ENCODE measurements around the gene FNDC8.

GRCh38 chr17:35163886-35164285, 42.5 kb downstream of the FNDC8 start:
- no peak for TF ChIP-seq CTCF (IDR thresholded peaks at IDR 0.05)
- no peak for TF ChIP-seq POLR2A (IDR thresholded peaks at IDR 0.05)
